Daoy (cell line): Measurements from ENCODE around the gene PSMD8. TPM values are rescaled to one million over a fixed set of nuclear protein-coding genes. Genes with fewer than 3 reads are reported as not detected.
"Not testable (repeated sequence)": the region's sequence is repeated elsewhere in the genome, so short reads cannot be mapped to it uniquely, and the experiment has no call there.

Experiments
- DNase-seq: peaks from one replicate; pipeline ENCODE4 v3.0.0-alpha.2; 2015; ENCODE audit warnings: low read depth
- total RNA-seq: library from RNA; depleted of rRNA; stranded (reverse); fragments of >200 nt; shearing (Covaris generic); gene quantifications from 2 replicates; pipeline ENCODE4 v1.2.3, GENCODE V29; 2014; rRNA removed

Gene PSMD8
- 273 and 343 TPM in 2 replicates for total RNA-seq

DNA sequence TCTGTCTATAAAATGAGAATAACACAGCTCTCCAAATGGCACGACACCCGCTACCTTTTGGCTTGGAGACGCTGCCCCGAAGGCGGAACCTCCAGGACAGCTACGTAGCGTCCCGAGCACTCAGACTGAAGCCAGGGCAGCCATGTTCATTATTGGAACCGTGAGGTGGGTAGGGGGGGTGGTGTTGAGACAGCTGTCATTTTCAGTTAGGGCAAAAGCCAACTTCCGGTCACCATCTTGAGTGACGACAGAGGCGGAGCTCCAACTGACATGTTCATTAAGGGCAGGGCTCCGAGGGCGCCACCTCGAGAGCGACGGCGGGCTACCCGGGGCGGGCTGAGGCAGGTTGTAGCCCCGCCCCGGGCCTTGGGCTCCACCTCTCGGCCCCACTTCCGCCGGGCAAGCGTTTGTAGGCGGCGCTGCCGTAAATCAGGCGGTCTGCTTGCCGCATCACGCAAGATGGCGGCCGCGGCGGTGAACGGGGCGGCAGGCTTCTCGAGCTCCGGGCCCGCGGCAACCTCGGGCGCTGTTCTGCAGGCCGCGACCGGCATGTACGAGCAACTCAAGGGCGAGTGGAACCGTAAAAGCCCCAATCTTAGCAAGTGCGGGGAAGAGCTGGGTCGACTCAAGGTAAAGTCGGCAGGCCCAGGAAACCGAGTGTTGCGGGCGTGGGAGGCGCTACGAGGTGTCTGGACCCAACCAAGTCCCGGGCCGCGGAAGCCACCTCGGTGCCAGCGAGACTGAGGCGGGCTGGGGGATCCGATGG lies at the start of gene PSMD8:
Gene PSMD8 (plus strand): TSS at position 240 of the 766 bp plus-strand sequence. CDS start 31 bp downstream, at position 271.
- DNase-seq: peak; percentile 99

DNA sequence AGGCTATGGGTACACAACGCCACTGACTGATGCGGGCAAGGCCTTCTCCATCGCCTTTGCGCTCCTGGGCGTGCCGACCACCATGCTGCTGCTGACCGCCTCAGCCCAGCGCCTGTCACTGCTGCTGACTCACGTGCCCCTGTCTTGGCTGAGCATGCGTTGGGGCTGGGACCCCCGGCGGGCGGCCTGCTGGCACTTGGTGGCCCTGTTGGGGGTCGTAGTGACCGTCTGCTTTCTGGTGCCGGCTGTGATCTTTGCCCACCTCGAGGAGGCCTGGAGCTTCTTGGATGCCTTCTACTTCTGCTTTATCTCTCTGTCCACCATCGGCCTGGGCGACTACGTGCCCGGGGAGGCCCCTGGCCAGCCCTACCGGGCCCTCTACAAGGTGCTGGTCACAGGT lies 47.8 kb upstream of the PSMD8 start:
- no peak for DNase-seq

DNA sequence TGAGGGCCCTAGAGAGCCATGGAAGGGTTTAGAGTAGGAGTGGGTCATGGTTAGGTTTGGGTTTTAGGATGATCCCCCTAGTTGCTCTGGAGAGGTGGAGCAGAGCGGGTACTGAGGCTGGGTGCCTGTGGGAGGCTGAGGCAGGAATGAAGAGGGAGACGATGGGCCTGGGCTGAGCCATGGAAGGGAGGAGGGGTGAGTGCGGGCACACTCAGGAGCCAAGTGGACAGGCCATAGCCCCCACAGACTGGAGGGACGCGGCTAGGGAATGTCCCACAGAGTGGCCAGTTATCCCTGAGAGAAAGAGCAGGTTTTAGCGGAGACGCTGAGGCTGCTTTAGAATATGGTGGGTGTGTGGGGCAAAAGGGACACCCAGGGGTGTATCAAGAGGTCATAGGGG lies 44.7 kb upstream of the PSMD8 start:
- no peak for DNase-seq

DNA sequence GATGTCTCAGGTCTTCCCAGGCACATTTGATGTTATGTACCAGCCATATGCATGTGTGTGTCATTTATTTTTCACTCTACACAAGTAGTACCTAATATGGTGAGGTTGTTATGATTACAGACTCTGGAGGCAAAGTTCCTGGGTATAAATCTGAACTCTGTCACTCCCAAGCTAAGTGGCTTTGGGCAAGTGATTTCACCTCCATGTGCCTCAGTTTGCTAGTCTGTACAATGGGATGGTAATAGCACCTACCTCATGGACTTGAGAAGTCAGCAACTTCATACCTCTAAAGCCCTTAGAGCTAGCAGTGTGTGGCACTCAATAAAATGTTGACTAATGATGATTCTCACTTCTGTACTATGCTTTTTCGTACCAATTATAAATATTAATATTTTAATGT lies 42.6 kb upstream of the PSMD8 start:
- no peak for DNase-seq

DNA sequence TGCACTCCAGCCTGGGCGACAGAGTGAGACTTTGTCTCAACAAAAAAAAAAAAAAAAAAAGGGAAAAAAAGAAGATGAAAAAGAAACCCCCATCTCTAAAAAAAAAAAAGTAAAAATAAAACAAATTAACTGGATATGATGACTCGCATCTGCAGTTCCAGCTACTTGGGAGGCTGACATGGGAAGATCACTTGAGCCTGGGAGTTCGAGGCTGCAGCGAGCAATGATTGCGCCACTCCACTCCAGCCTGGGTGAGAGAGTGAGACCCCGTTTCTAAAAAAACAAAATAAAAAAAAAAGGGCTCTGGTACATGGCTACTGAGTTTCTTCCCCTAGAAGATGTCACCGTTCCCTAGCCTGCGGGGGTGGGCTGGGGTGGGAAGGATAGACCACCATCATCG lies 41.1 kb upstream of the PSMD8 start:
- no peak for DNase-seq

DNA sequence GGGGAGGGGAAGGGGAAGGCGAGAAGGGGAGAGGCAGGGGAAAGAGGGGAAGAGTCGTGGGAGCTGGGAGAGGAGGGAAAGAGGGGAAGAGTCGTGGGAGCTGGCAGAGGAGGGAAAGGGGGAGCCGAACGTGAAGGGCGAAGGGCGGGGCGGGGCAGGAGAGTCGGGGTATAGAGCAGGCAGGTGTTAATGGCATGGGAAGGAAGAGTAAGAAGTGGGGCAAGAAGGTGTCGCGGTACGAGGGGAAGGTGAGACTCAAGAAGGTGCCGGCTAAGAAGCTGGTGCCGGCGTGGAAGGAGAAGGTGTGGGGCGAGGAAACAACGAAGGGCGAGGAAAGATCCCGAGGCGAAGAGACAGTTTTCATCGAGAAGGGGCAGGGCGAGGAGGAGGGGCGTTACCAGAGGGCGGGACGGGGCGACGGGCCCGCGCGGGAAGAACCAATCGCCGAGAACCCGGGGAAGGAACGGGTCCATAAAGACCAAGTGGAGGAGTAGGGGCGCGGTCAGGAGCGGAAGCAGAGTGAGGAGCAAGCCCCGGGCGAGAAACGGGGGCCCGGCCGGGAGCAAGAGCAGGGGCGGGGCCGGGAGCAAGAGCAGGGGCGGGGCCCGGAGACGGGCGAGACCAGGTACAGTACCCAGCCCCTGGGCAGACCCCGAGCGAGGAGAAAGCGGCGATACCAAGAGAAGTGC lies 38.3 kb upstream of the PSMD8 start:
- DNase-seq: peak; percentile 98

DNA sequence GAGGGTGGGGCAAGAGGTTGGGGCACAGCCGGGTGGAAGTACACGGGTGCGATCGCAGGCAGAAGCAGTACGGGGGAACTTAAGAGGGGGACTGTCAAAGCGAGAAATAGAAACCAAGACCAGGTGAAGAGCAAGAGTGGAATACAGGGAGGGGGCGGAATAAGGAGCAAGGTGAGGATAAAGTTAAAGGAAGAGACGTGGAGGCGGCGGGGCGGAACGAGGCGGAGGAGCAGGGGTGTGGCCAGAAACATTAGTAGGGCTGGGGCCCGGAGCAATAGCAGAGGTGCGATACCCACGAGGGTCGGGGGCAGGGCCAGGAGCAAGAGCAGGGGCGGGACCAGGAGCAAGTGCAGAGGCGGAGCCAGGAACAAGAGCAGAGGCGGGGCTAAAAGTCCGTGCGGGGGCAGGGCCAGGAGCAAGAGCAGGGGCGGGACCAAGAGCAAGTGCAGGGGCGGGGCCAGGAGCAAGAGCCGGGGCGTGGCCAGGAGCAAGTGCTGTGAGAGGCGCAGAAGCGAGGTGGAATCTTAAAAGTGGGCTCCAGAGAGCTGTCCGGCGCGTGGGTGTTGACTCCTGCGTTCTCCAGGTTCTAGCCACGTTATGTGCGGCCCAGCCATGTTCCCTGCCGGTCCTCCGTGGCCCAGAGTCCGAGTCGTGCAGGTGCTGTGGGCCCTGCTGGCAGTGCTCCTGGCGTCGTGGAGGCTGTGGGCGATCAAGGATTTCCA lies 37.6 kb upstream of the PSMD8 start:
- peak; percentile 96 for DNase-seq

DNA sequence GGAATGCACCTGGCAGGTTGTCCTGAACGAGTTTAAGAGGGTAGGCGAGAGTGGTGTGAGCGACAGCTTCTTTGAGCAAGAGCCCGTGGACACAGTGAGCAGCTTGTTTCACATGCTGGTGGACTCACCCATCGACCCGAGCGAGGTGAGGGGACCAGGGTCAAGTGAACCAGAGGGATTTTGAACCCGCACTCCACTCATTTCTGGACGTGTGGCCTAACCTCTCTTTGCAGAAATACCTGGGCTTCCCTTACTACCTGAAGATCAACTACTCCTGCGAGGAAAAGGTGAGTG lies 37.1 kb upstream of the PSMD8 start:
- no peak for DNase-seq

DNA sequence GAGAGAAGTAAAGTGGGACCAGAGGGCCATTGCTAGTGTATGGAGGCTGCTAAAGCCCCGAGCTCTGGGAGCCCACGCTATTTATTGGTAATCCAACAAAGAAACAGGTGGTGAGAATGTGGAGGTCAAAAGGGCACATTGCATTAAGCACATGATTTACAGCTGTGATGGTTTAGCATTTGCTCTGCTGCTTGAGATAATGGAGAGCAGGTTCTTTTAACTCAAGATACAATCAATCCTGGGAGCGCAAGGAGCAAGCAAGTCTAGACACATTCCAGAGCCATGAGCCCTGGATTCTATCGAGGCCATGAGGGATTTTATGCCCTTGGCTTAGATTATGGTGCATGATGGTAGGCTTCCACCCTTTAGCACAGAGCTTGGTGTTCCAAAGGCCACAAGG lies 35.4 kb upstream of the PSMD8 start:
- not testable (repeated sequence) for DNase-seq

DNA sequence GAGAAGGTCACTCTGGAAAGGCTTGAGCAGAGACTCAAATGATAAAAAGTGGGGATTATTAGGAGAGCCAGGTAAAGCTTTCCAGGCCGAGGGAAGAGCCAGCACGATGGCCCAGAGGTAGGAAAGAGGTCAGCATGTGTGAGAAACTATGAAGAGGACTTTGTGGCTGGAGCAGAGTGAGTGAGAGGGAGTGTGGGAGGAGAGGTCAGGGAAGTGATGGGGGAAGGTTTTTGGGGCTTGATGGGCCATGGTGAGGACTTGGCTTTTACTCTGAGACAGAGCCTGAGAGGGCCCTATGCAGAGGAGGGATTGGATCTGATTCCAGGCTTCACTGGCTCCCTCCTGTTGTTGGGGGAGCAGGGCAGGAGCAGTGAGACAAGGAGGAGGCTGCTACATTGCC lies 33.4 kb upstream of the PSMD8 start:
- DNase-seq: no peak

DNA sequence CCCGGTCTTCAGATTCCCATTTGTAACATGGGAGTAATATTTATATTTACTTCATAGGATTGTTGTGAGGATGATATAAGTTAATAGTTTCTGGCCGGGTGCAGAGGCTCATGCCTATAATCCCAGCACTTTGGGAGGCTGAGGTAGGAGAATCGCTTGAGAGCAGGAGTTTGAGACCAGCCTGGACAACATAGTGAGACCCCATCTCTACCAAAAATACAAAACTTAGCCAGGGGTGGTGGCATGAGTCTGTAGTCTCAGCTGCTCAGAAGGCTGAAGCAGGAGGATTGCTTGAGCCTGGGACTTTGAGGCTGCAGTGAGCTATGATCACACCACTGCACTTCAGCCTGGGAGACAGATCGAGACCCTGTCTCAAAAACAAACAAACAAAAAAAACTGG lies 27.5 kb upstream of the PSMD8 start:
- no peak for DNase-seq

DNA sequence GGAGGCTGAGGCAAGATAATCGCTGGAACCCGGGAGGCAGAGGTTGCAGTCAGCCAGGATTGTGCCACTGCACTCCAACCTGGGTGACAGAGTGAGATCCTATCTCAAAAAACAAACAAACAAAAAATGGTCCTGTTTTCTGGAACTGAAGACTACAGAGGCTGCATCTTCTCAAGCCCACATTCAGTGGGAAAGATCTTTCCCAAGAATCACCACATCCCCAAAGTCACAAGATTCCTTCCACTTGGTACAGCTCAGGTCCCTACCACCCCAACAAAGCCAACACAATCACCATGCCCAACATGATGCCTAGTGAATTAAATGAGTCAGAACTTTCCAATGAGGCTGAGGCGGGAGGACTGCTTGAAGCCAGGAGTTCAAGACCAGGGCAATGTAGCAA lies 23.5 kb upstream of the PSMD8 start:
- DNase-seq: no peak

DNA sequence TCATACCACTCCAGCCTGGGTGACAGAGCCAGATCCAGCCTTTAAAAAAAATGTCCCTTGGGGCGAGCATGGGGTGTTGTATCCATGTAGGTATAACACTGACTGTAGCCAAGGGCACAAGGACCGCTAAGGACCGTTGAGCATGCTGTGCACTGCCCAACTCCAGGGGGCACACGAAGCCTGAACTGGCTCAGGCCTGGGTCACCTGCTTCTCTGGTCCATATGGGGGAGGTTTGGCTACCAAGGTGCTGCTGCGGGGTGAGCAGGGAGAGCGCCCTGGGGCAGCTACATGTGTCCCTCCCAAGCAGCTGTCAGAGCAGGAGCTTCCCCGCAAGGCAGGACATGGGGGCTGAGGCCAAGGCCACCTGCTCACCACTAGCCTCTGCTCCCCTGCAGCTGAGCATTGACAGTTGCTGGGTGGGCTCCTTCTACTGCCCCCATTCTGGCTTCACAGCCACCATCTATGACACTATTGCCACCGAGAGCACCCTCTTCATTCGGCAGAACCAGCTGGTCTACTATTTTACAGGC lies 22.4 kb upstream of the PSMD8 start:
- no peak for DNase-seq

DNA sequence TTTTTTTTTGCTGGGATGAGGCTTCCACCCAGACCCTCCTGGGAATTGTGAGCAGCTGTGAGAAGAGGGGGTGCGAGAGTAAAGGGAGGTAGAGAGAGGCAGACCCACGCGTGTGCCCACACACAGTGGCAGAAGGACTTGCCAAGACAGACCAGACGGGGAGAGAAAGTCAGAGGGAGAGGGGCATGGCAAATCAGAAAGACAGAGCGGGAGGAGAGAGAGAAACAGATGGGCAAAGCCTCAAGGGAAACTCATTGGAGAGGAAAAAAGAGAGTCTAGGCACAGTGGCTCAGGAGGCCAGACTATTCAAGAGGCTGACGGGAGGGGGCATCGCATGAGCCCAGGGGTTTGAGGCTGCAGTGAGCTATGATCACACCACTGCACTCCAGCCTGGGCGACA lies 21.8 kb upstream of the PSMD8 start:
- DNase-seq: no peak

DNA sequence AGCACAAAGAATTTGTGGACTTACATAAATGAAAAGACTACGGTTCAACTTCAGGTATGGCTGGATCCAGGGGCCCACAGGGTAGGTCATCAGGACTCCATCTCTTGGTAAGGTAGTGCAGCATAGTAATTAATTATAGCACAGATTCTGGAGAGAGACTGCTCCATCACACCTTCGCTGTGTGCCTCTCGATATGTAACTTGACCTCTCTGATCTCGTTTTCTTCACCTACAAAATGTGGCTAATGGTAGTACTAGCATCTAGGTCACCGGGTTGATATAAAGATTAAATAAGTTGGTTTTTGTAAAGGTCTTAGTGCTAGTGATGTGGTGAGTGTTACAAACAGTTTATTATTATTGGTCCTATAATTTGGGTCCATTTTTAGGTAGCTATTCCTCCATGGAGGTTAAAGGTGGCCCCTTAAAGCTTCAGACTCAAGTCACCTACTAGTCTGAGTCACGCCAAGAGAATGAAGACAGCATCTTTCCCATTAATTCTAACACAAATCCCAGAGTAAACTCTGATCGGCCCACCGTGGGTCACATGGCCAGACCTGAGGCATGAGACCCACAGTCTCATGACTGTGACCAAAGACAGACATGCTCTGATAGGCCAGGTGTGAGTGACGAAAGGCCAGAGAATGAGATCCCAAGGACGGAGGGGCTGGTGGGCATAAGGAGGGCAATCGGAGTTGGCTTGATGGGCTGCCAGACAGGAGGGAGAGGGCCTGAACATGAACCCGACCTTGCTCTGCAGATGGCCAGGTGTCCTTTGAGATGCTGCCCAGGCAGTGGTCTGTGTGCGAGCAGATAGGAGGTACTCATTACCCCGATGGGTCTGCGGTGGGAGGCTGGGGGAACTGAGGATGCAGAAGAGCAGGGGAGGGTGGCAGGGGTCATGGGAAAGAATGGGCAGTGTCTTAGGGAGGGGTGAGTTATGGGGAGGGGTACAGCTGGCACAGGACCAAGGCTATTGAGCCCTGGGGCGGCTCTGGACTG lies 18.3 kb upstream of the PSMD8 start:
- no peak for DNase-seq

DNA sequence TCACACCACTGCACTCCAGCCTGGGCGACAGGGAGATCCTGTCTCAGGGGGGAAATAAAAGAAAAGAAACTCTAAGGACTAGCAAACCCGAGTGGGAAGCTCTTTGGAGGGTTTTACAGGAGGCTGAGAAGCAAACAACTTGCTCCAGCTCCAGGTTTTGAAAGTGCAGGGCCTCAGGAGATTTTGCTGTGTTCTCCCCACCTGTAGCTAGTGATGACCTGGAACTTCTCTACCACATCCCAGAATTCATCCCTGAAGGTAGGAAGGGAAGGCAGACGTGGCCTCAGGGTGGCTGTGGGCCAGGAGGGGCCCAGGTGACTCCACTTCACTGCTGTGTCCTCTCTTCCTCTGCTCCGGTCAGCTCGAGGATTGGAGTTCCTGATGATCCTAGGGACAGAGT lies 16.3 kb upstream of the PSMD8 start:
- DNase-seq: no peak

DNA sequence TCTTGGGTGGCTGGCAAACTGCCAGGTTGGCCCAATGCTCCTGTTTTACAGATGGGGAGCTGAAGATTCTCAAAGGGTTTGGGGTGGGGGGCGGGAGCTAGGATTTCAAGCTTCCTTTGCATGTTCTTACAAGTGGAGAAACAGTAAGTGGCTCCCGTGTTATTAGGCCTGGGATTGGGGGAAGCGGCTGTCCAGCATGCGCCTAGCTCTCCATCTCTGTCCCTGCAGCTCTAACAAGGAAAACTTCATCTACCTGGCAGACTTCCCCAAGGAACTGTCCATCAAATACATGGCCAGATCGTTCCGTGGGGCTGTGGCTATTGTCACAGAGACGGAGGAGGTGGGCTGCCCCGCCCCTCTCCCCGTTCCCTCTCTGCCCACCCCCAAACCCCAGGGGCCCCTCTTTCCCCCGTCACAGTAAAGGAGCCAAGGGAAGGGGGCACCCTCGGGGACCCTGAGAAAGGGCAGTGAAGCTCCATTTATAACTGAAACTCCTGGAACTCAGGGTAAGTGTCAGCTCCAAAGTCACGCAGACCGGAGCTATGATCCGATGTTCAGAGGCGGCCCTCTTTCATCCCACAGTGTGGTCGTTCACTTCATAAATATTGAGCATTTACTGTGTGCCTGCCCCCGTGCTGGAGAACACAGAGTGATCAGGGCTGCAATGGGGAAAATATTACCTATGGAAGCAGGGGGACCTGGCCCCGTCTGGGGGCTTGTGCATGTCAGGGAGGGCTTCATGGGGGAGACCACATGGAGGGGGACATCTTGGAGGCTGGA lies 14.9 kb upstream of the PSMD8 start:
- DNase-seq: no peak

DNA sequence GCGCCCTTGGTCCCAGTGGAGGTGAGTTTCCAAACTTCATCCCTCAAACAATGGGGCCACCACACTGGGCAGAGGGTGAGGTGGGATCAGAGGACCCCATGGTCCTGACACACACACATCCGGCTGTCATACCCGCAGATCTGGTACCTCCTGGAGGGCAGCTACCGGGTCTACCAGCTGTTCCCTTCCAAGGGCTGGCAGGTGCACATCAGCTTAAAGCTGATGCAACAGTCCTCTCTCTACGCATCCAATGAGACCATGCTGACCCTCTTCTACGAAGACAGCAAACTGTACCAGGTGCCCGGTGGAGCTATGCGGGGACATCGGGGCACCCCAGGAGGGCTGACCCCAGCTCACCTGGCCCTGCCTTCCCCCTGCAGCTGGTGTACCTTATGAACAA lies 14.0 kb upstream of the PSMD8 start:
- no peak for DNase-seq

DNA sequence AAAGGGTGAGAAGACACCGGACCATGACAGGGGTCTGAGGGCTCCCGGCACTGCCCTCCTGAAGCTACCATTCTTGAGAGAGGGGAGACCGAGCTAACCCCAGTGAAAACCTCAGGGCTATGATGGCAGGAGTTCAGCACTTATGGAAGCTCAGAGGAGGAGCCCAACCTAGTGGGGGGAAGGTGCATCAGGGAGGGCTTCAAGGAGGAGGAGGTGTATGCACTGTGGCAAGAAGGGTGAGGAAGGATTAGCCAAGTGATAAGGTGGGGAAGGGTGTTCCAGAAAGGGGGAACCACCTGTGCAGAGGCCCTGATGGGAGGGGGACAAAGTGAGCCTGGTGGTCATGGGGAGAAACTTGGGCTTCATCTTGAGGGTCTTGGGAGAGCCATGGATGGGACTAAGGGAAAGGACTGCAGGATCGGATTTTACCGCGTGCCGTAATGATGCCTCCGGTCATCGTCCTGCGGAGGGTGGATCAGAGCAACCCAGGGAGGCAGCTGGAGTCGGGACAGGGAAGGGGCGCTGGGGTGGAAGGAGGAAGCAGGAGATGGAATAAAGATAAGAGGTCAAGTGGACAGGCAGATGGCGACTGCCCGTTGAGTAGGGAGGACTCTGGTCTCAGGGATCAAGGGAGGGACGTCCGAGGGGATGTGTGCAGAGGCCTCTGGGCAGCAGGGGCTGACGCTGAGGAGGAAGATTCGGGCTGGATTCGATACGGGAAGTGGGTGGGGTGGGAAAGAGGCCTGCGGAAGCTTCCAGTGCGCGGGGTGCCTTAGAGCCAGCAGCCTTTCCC lies 13.3 kb upstream of the PSMD8 start:
- no peak for DNase-seq

DNA sequence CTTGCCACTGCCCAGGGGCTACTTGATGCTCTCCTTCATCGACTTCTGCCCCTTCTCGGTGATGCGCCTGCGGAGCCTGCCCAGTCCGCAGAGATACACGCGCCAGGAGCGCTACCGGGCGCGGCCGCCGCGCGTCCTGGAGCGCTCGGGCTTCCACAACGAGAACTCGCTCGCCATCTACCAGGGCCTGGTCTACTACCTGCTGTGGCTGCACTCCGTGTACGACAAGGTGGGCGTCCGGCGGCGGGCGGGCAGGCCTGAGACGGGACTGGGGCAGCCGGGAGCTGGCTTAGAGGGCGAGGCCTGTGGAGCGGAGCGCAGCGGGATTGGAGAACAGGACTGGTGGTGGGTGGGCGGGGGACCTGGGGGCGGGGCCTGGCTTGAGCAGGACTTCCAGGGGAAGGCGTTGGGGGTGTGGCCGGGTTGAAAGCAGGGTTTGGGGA lies 12.7 kb upstream of the PSMD8 start:
- peak; percentile 94 for DNase-seq
